Natural killer cell (primary cell): Measurements from ENCODE around the gene XAF1. TPM values are rescaled to one million over a fixed set of nuclear protein-coding genes. Genes with fewer than 3 reads are reported as not detected.

ENCODE experiments used
- ATAC-seq, 3 donors: fragments of 150-1000 bp in 2 of 3; fragments of 200-7000 bp in 1 of 3; cut with Tn5 transposase; 1 replicate in 1 of 3; 2 replicates in 2 of 3; pipeline ENCODE4 v1.10.0; 2021; ENCODE audit warnings: mild to moderate bottlenecking in 2 of 3, moderate library complexity in 2 of 3
- DNase-seq, 2 donors: peaks; one replicate each; pipeline versions ENCODE4 v3.0.0 to v3.0.0-alpha.2; 2013 to 2021; ENCODE audit warnings: mixed read lengths in 1 of 2
- H3K27ac ChIP-seq: one replicate; pipeline ENCODE4 v1.5.1; 2013; ENCODE audit warnings: mild to moderate bottlenecking, low read length
- H3K27me3 ChIP-seq: one replicate; pipeline ENCODE4 v1.6.1; 2013; ENCODE audit warnings: low read length; ENCODE audit not compliant: control insufficient read depth, insufficient read depth
- H3K36me3 ChIP-seq: one replicate; pipeline ENCODE4 v1.6.1; 2013; ENCODE audit warnings: low read length; ENCODE audit not compliant: control insufficient read depth, insufficient read depth
- H3K4me1 ChIP-seq: one replicate; pipeline ENCODE4 v1.6.1; 2013; ENCODE audit warnings: low read length; ENCODE audit not compliant: control insufficient read depth, insufficient read depth
- H3K4me3 ChIP-seq: one replicate; pipeline ENCODE4 v1.5.1; 2013; ENCODE audit warnings: low read length
- H3K9me3 ChIP-seq: one replicate; pipeline ENCODE4 v1.6.1; 2013; ENCODE audit warnings: low read length; ENCODE audit not compliant: control insufficient read depth, insufficient read depth
- H3K27ac Mint-ChIP-seq, 2 donors: one replicate each; pipeline ENCODE4 v1.8.0; 2022; ENCODE audit warnings: mild to moderate bottlenecking in 2 of 2, mixed read lengths in 2 of 2, moderate library complexity in 1 of 2
- H3K27me3 Mint-ChIP-seq, 2 donors: one replicate each; pipeline ENCODE4 v1.8.0; 2022; ENCODE audit warnings: low read depth in 2 of 2, mixed read lengths in 2 of 2
- H3K36me3 Mint-ChIP-seq: one replicate; pipeline ENCODE4 v1.8.0; 2022; ENCODE audit warnings: mixed read lengths
- H3K4me1 Mint-ChIP-seq, 2 donors: one replicate each; pipeline ENCODE4 v1.8.0; 2022; ENCODE audit warnings: mixed read lengths in 2 of 2
- H3K4me3 Mint-ChIP-seq: one replicate; pipeline ENCODE4 v1.8.0; 2022; ENCODE audit warnings: mild to moderate bottlenecking, moderate library complexity, mixed read lengths
- H3K9me3 Mint-ChIP-seq, 2 donors: one replicate each; pipeline ENCODE4 v1.8.0; 2022; ENCODE audit warnings: mixed read lengths in 2 of 2
- CTCF ChIP-seq: fragments of 200-600 bp; IDR thresholded peaks from one replicate; pipeline ENCODE4 v1.8.0; 2022; ENCODE audit warnings: antibody characterized with exemption
- intact Hi-C: fragments of 100-400 bp; cut with micrococcal nuclease; formaldehyde crosslinking; loops from one replicate; pipeline ENCODE4 v1.14.2; 2022
- total RNA-seq, 4 donors: library from RNA; stranded (reverse); fragments of 120-200 nt in 1 of 4; gene quantifications; one replicate each; pipeline versions ENCODE4 v1.2.3 to v1.2.4, GENCODE V29; 2013 to 2022

Gene XAF1
- total RNA-seq, 3 donors from 2014 or later (not counting 1 experiment from before 2014, with no cell fraction given) = 64.2 to 130 (median 97.4) TPM

DNA sequence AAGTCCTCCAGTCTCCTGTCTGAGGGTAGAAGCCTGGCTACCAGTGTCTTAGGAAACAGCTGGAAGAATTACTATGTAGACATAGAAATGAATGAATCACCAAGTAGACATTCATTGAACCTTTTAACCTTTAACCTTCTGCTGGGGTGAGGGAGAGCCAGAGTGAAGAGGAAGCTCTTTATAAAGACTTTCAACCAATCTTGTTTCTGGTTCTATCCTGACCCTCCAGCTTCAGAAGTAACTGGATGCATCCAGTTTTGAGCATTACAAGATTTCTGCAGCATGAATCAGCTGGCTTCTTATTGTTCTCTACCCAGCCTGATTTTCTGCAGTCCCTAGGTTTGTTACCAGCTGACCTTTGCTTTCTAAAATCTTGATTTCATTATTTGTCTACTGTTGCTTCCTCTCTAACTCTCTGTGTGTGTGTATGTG is 67.2 kb downstream of the XAF1 start:
- no peak for TF ChIP-seq CTCF
- Histone ChIP-seq H3K27me3 (peaks cover 7% of the 10 kb centered on the region), H3K4me1 (no peaks in the 10 kb centered on the region), H3K27ac (no peak overlapping the region), H3K36me3 (no peaks in the 10 kb centered on the region), H3K4me3 (no peak overlapping the region), H3K9me3 (no peaks in the 10 kb centered on the region)
- Mint-ChIP-seq H3K9me3 (no peaks in the 10 kb centered on the region), H3K27me3 (peaks cover 24 to 43% of the 10 kb centered on the region in 2 donors), H3K27ac (no peak overlapping the region), H3K36me3 (no peaks in the 10 kb centered on the region), H3K4me3 (no peak overlapping the region), H3K4me1 (no peaks in the 10 kb centered on the region)
- no peak for DNase-seq
- no peak for ATAC-seq
- intact Hi-C loops = no loop called here

Other genes starting within 250 kb of the XAF1 start
- under 1 TPM; 0.42 to 0.75 (median 0.50) TPM for gene PITPNM3, start 199.5 kb upstream of the XAF1 start, total RNA-seq
- 10 to 100 TPM; 13.4 to 17.2 (median 15.4) TPM for gene KIAA0753, start 115.3 kb upstream of the XAF1 start, total RNA-seq
- 10 to 100 TPM; 15.2 to 15.7 (median 15.4) TPM for gene TXNDC17, start 115.0 kb upstream of the XAF1 start, total RNA-seq
- 10 to 100 TPM in 2 of 3 donors, 1 to 10 TPM in 1; 8.3 to 26.1 (median 19.1) TPM for gene MED31, start 104.4 kb upstream of the XAF1 start, total RNA-seq
- under 1 TPM; 0.68 to 0.87 (median 0.82) TPM for gene C17orf100, start 104.3 kb upstream of the XAF1 start, total RNA-seq
- gene SLC13A5, start 42.7 kb upstream of the XAF1 start, total RNA-seq = not detected
- under 1 TPM; 0.40 to 0.72 (median 0.43) TPM for gene FBXO39, start 20.2 kb downstream of the XAF1 start, total RNA-seq
- gene TEKT1, start 75.7 kb downstream of the XAF1 start, total RNA-seq = not detected
- gene ALOX12, start 240.0 kb downstream of the XAF1 start, total RNA-seq = 1 to 10 TPM in 2 of 3 donors, under 1 TPM in 1; 0.77 to 2.4 (median 1.3) TPM